Kidney (tissue), 14 donors: ENCODE data around the gene ADAMTS10. TPM values are rescaled to one million over a fixed set of nuclear protein-coding genes. Genes with fewer than 3 reads are reported as not detected.

ENCODE experiments used
- DNase-seq, 5 donors: peaks; one replicate each; pipeline ENCODE4 v3.0.0-alpha.2; 2013 to 2020
- FAIRE-seq: peaks from 2 replicates; lab custom pipeline; 2012; peaks lifted over from hg19 to GRCh38; lab: Jason Lieb, UNC
- H3K27ac ChIP-seq, 2 donors: one replicate each; pipeline ENCODE4 v1.7.0; 2013; ENCODE audit warnings: low read depth in 2 of 2, low read length in 2 of 2, inconsistent platforms in 1 of 2
- H3K27me3 ChIP-seq: one replicate; pipeline ENCODE4 v1.7.1; 2013; ENCODE audit warnings: low read length, inconsistent platforms; ENCODE audit not compliant: control insufficient read depth, insufficient read depth
- H3K36me3 ChIP-seq, 3 donors: one replicate each; pipeline versions ENCODE4 v1.7.0 to v1.7.1; 2013; ENCODE audit warnings: low read length in 3 of 3, control low read depth in 1 of 3, inconsistent platforms in 1 of 3; ENCODE audit not compliant: insufficient read depth in 3 of 3, control insufficient read depth in 2 of 3
- H3K4me1 ChIP-seq, 3 donors: one replicate each; pipeline versions ENCODE4 v1.7.0 to v1.7.1; 2013; ENCODE audit warnings: low read length in 3 of 3, inconsistent platforms in 1 of 3, low read depth in 1 of 3; ENCODE audit not compliant: control insufficient read depth in 2 of 3, insufficient read depth in 2 of 3
- H3K4me3 ChIP-seq, 3 donors: one replicate each; pipeline versions ENCODE4 v1.7.0 to v1.8.1; 2013; ENCODE audit warnings: low read length in 3 of 3, control low read depth in 1 of 3, inconsistent platforms in 1 of 3
- H3K9ac ChIP-seq, 3 donors: one replicate each; pipeline versions ENCODE4 v1.7.0 to v1.7.1; 2013; ENCODE audit warnings: low read length in 3 of 3, control low read depth in 1 of 3, inconsistent platforms in 1 of 3
- H3K9me3 ChIP-seq, 3 donors: one replicate each; pipeline versions ENCODE4 v1.7.0 to v1.7.1; 2013; ENCODE audit warnings: low read length in 3 of 3, control low read depth in 1 of 3, inconsistent platforms in 1 of 3; ENCODE audit not compliant: control insufficient read depth in 2 of 3, insufficient read depth in 1 of 3
- CTCF ChIP-seq: IDR thresholded peaks from 3 replicates; pipeline ENCODE4 v1.5.1; 2012; ENCODE audit warnings: mild to moderate bottlenecking, moderate library complexity, borderline replicate concordance; ENCODE audit not compliant: insufficient read depth; ENCODE audit errors: extremely low read depth
- intact Hi-C: fragments of 100-400 bp; cut with DNase I; formaldehyde crosslinking; loops from one replicate; pipeline ENCODE4 v1.11.1; 2022
- polyA plus RNA-seq: library from polyadenylated mRNA; stranded (reverse); fragments of 350-450 nt; fragmentation: Illumina TruSeq; extraction: RNeasy Lipid Tissue Mini Kit (QIAGEN cat#74804); gene quantifications from one replicate; pipeline ENCODE4 v1.2.3, GENCODE V29; 2014; ENCODE audit warnings: low read depth, low replicate concordance; ENCODE audit not compliant: insufficient read depth
- total RNA-seq: library from RNA; stranded (reverse); fragmentation: NEBNext Ultra II Directional; extraction: Animal tissue kit (Norgen Biotek cat#: 25700); gene quantifications from one replicate; pipeline ENCODE4 v1.2.1, GENCODE V29; 2021
- donor health status: control.
- donor health status: control.
- donor health status: control.
- donor health status: control.
- donor health status: control.
- donor health status: DM: yes; HTN: yes; CAD: no.
- donor health status: Normal renal cell carcinoma (clear cell type).

ADAMTS10 gene
- total and polyA plus RNA-seq, 2 donors from 2014 or later: 8.9 to 48.8 TPM

- FAIRE-seq: no peak
- Histone ChIP-seq H3K27ac (no peak overlapping the region), H3K4me3 (no peak overlapping the region), H3K27me3 (no peaks in the 10 kb centered on the region), H3K36me3 (no peaks in the 10 kb centered on the region), H3K4me1 (no peaks in the 10 kb centered on the region), H3K9me3 (peaks cover 0 to 5% (median 0%) of the 10 kb centered on the region in 3 donors), H3K9ac (no peak overlapping the region)
- DNase-seq: no peak
- TF ChIP-seq CTCF: no peak
- intact Hi-C loops: no loop called here
Measured at GRCh38 chr19:8643860-8644653, 33.5 kb upstream of the ADAMTS10 start.

GRCh38 chr19:8642561-8642960, 32.0 kb upstream of the ADAMTS10 start:
- Histone ChIP-seq H3K9me3 (peaks cover 0 to 5% (median 0%) of the 10 kb centered on the region in 3 donors), H3K27me3 (no peaks in the 10 kb centered on the region), H3K27ac (no peak overlapping the region), H3K36me3 (no peaks in the 10 kb centered on the region), H3K9ac (no peak overlapping the region), H3K4me1 (no peaks in the 10 kb centered on the region), H3K4me3 (no peak overlapping the region)
- no peak for DNase-seq
- no peak for TF ChIP-seq CTCF
- FAIRE-seq: no peak
- intact Hi-C loops: no loop called here

GRCh38 chr19:8641908-8642547, 31.5 kb upstream of the ADAMTS10 start:
- Histone ChIP-seq H3K9ac (no peak overlapping the region), H3K36me3 (no peaks in the 10 kb centered on the region), H3K4me3 (no peak overlapping the region), H3K9me3 (peaks cover 0 to 5% (median 0%) of the 10 kb centered on the region in 3 donors), H3K27me3 (no peaks in the 10 kb centered on the region), H3K4me1 (no peaks in the 10 kb centered on the region), H3K27ac (no peak overlapping the region)
- peak in 2 of 5 donors; percentile 49 to 66 for DNase-seq
- no peak for FAIRE-seq
- intact Hi-C loops: no loop called here
- peak; percentile 47 for TF ChIP-seq CTCF
